ENCODE data around the gene POU3F3. TPM values are rescaled to one million over a fixed set of nuclear protein-coding genes. Genes with fewer than 3 reads are reported as not detected.

Gene POU3F3
- polyA plus RNA-seq: 2.3 and 2.8 TPM in 2 replicates

GRCh38 chr2:104853534-104854497 is at the start of gene POU3F3:
POU3F3 (plus strand) TSS chr2:104854115; CDS start chr2:104855511, 1,396 bp downstream.

Other genes starting within 250 kb of the POU3F3 start
- 82.9 and 126 TPM in 2 replicates for gene MRPS9, start 184.0 kb downstream of the POU3F3 start, polyA plus RNA-seq

Measured in Purkinje cell (primary cell).